HG03108 (cell line): ENCODE data around the gene MCM3.

Experiments used
- ATAC-seq: cut with Tn5 transposase; IDR thresholded peaks from one replicate; pipeline ENCODE4 v1.9.1; 2021; ENCODE audit warnings: moderate library complexity; ENCODE audit not compliant: unreplicated experiment

MCM3 gene

DNA sequence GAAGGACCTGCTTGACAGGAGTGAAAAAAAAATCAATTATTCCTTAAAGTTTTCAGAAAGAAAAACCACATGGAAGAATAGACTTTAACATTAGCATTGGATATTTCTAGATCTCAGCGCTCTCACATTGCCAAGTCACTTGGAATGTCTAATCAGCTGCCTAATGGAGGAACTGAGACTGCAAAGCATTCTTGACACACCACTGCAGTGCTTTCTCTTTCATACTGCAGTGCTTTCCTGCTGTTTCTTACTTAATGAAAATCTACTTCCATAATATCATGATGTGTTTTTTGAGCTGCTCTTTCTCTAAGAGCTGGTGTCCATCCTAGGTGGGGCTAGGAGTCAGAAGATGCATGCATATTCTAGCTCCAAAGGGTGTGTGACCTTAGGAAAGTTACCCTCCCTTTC, 20.4 kb upstream of the MCM3 start:
- ATAC-seq: peak; percentile 47

DNA sequence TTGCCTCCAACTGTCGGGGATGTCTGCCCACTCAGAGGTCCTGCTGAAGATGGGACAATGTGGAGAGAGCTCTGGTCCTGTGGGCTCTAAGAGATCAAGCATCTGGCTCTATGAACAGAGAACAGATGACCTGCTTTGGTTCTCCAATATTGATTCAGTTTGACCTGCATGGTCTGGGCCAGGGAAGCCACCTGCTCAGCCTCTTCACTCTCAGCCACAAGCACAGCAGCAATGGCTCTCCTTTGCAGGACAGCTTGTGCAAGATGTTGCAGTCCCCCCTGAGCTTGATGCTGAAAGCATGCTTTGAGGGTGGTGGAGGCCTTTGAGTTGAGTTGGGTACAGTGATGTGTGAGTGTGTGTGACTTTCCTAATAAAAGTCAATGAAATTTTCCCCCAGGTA, 18.6 kb upstream of the MCM3 start:
- ATAC-seq: no peak

DNA sequence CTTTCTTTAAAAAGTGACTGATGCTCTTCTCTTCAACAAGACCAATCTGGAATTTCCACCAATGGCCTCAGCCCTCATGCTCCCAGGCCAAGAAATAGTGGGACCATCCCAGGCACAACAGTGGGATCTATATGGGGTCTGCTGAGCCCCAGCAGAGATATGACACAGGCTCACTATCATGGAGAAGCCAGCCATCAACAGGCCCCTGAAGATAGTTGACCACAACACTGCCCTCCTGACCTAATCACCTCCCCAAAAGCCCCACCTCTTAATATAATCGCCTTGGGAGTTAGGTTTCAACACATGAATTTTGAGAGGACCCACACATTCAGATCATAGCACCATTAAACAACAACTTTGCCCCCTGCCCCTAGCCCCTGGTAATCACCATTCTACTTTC, 16.8 kb upstream of the MCM3 start:
- ATAC-seq: no peak

DNA sequence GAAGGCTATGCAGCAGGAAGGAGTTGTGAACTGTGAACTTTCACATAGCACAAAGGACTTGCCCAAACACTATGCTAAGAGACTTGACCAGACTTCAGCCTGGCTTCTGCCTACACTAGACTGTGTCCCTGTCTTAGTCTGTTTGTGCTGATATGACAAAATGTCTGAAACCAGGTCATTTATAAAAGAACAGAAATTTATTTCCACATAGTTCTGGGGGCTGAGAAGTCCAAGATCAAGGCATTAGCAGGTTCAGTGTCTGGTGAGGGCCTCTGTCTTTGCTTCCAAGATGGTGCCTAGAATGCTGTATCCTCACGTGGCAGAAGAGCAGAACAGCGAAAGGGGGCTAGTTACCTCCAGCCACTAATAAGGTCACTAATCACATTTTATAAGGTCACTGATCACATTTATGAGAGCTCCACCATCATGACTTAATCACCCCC, 16.0 kb upstream of the MCM3 start:
- no peak for ATAC-seq

DNA sequence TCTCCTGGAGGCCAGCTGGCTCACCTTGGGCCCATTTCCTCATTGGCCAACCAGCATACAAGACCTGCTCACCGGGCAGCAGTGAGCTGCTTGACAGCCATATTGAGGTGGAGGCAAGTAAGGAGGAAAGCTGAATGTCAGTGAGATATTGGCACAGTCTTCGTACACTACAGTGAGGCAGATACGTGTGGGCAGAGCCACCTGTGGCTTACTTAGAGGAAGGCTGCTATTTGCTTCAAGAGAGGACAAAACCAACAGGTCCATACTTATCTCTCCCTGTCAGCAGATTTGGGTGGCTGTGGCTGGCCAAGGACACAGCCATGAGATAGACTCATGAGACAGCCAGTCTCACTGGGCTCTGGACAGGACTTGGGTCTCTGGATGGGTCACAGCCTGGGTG, 15.1 kb upstream of the MCM3 start:
- ATAC-seq: no peak

DNA sequence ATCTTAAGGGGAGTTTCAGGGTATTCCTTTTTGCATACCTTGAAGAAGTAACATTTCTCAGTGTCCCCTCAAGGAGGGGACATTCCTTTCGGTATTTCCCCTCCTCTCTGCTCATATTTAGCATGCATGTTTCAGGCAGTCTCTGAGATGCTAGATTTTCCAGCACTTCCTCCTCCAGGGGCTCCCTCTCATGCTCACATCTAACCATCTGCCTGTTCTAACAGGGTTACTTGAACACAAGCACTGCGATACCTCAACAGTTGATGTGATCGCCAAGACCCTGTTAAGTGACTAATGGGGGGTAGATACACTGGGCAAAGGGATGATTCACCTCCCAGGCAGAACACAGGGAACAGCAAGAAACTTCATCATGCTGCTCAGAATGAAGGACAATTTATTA, 12.9 kb upstream of the MCM3 start:
- ATAC-seq: peak; percentile 28

DNA sequence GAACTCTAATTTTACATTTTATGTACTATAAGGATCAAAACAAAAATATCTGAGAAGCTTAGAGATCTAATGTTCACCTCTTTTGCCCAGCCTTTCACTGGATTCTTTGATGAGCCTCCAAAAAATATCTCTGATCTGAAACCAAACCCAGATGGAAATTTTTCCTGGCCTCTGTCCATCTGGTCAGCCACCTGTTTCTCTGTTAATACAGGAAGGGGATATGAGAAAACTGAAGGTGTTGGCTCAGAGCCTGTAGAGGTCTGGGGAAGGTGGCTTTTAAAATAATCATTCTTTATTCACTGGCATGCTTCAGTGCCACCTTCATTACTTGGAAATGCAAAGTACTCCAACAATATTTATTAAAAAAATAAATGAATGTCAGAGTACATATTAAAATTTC, 8.5 kb upstream of the MCM3 start:
- ATAC-seq: no peak

DNA sequence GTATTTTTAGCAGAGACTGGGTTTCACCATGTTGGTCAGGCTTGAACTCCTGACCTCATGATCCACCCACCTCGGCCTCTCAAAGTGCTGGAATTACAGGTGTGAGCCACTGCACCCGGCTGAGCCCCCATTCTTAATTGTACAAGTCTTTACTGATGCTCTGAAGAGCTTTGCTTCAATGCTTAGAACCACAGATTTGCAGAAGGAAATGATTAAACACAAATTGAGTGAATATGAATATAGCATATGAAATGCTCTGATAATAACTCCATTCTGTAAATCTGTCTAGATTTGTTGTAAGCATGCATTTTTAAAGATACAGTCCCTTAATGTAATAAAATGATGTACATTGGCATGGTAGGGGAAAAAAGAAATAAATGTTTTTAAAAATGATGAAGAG, 4.3 kb upstream of the MCM3 start:
- no peak for ATAC-seq

DNA sequence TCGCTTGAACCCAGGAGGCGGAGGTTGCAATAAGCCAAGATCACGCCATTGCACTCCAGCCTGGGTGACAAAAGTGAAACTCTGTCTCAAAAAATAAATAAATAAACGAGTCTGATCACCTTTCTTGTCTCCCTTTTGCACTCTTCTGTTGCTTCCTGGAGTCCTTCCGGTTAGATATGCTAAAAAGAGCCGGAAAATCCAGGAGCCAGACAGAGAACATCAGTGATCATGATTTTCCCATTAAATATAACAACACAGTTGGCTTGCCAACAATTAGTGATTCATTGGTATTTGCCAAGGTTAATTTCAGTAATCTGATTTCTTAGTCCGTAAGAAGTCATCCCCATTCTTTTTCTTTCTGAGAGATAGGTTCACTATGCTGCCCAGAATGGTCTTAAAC, 3.7 kb upstream of the MCM3 start:
- no peak for ATAC-seq

DNA sequence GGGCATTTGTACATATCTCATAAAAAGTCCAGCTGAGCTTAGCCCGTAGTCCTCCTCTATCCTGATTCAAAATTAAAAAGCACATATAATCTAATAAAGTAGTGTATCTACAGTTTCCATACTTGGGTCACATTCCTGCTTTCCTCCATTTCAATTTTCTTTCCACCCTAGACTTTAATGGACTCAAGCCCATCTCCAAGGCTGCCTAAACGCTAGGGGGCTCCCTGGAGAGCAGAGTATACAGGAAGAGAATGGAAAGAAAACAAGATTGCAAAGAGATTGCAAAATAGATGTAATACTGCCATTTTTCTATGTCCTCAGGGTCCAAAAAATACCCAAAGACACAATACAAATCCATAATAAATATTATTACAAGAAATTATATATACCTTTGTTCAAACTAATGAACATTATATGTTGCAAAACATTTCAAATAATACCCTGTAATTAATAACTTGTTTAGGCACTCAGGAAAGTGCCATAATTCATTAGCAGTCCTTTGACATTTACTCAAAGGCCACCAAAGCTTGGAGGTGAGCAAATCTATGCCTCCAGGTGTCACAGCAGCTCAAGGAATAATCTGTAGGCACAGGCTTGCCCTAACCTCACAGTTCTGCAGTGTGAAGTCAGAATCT, 2.4 kb upstream of the MCM3 start:
- no peak for ATAC-seq

DNA sequence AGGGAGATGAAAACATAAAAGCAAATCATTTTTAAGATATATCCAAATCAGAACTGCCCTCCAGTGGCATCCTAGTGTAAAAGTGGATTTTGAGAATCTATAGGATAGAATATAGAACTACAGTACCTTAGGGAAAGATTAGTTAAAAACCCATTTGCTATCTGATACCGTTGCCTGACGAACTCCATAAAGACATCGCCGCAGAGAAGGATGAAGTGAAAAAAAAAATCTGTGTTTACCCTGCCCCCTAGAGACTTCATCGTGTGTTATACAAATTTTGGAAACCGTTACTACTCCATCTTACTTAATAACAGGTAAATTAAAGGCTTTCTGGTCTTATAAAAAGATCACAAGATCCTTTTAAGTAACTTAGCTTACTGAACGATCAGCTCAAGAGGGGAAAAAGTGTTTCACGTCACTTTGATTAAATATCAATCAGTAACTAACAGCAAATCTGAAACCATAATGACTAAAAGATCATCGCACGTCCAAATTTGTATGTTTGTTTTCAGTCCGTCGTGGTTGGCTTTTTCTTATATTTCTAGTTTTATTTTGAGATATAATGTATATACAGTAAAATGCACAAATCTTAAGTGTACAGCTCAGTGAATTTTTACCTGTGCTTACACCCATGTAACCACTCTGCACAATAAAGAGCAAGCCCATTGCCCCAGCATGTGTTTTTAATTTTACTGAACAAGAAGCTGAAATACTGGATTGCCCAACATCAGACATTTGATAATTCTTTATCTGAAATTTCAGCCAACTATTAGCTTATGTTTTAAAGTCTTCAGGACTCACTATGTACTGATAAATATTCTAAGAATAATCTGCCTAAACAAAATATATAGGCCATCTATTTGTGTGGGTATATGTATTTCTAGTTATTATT, 881 bp upstream of the MCM3 start:
- ATAC-seq: no peak

DNA sequence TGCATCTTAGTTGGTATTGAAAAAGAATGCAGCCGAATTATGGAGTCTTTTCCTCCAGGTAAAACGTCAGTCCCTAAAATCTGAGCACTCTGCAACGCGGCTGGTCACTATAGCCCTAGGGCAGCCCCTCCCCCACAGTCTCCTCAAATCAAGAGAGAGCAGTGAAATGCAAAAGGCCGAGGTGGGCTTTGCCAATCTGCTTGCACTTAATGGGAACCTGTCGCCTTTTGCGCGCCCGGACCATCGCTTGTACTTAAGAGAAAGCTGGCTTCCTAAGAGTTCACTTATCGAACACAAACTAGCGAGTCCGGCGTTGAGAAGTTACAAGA, 447 bp downstream of the MCM3 start:
- ATAC-seq: no peak

DNA sequence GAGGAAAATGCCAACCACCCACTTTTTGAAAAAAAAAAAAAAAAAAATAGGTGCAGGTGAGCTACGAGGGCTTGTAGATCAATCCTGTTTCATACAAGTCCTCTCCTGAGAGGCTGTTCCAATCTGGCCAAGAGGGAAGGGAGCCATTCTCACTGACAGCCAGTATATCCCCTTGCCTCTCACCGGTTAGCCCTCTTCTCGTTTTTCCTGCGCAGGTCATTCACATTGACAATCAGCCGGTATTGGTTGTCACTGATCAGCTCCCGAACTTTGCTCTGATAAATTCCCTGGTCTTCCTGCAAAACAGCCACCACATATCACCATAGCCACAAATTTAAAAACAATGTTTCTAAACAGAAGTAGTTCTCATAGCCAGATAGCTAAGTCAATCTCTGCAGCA, 1.4 kb downstream of the MCM3 start:
- ATAC-seq: no peak

DNA sequence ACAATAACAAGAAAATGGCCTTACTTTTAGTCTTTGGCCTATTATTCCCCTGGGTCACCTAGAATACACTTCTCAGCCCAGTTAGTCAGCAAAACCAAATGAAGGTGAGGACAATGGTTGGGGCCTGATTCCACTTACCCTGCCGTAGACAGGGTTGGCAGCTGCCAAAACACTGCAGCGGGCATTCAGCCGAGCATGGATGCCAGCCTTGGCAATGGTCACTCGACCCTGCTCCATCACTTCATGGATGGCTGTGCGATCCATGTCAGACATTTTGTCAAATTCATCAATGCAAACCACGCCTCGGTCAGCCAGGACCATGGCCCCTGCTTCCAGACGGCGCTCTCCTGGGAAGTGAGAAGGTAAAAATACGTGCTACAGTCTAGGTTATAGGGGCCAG, 8.4 kb downstream of the MCM3 start:
- ATAC-seq: no peak

DNA sequence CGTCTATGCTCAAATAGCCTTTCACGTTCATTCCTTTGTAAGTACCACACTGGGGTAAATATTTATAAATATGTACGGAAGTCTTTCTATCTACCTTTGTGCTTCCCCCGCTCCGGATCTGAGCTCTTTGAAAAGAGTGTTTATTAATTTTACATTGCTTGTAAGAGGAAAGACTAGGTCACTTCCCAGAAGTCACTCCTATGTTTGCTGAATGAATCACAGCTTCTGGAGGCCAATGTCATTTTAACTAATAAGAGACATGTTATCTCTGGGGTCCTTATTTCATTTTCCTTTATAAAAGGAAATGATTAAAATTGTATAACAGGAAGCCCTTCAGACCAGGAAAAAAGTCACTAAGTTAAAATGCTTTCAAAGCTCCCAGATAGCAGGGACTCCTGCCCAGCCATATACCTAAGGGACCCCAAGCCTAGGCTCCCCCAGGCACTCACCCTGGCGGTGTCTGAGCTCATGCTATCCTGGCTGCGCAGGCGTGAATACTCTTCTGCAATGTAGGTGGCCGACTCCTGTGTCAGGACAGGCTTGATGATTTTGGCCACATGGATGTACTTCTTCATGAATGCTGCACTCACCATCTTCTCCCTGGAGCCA, 12.6 kb downstream of the MCM3 start:
- no peak for ATAC-seq

DNA sequence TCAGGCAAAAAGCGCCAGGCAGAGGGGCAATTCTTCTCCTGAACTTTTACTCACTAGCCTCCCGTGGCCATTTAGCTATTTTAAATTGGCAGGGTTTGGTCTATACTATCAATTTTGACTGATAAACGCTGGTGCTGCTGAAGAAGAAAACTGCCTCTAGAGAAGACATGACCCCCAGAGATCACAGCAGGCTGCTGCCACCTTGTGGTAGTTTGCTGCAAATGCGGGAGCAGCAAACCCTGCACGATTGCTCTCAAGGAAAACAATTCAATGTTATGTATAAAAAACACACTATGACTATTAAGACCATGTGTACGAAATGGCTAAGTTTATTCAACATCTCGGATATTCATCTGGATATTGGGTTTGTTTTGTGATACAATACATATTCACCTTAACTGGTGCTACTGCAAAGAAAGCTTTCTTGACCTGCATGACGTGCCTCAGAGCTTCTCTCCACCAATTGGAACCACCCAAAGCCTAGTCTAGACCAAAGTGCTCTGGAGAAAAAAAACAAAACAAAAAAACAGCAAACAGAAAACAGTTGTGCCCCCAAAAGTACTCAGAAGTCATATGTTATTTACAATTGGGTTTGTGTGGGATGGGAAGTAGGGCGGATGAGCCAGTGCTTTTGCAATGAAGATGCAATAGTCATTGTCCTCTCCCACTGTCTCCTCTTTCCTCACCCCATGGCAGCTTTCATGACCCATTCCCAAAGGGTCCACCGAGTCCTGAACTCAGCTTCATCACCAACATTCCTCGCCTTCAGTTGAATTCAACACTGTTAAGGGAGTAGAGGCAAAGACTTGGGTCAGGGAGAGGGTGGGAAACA, 20.6 kb downstream of the MCM3 start:
- ATAC-seq: peak; percentile 53

DNA sequence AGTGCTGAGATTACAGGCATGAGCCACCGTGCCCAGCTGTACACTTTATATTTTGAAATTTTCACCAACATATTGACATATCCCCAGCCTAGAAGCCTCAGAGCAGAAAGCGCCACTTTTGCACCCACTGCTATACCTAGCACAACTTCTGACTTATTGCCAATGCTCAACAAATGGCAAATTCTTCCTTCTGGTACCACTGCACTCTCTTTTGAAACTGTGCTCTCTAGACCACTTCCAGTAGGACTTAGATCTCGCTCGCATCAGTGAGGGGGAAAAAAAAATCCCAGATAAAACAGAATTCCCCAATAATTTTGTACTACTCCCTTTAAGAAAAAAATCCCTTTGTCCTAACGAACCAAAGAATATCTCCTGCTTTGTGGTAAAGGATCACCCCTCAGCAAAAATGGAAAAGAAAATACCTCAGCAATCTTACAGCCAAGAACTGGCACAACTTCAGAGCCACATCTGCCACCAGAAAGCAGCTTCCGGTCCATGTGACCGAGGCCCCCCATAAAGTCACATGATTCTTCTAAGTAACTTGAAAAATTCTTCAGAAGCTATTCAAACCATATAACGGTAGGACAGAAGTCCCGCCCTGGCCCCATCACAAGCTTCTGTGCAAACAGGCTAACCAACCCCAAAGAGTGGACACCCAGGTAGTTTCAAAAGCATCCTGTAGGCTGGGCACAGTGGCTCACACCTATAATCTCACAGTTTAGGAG, 21.8 kb downstream of the MCM3 start:
- no peak for ATAC-seq

DNA sequence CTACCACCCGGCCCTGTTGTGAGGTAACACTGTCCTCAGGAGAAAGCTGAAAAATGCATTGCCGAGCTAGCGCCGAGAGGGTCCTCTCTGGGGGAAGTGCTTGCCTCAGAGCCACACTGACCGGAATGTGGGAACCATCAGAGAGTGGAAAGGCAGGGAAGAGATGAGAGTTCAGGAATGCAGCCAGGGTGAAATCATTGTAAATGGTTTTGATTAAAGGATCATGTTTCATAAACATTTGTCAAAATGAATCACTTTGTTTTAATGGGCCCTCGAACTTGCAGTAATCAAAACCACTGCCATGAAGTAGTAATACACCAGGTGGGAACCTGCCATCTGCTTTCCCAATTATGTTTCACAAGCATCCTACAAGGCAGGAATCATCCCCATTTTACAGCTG, 23.3 kb downstream of the MCM3 start:
- no peak for ATAC-seq

DNA sequence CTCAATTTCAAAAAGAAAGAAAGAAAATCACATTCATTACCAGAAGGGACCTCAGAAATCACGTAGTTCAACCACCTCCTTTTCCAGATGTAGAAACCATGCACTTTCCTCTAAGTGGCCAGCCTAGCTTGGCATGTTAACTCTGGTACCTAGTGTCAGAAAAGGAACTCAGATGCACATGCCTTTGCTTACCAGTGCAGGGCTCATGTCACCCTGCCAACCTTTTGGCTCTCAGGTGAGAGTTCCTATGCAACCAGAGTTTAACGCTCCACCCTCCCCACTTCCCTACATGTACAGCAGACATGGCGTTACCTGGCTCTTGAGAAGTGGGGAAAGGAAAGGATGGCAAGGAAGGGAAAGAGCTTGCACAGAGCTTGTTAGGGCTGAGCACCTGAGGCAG, 23.9 kb downstream of the MCM3 start:
- ATAC-seq: no peak

DNA sequence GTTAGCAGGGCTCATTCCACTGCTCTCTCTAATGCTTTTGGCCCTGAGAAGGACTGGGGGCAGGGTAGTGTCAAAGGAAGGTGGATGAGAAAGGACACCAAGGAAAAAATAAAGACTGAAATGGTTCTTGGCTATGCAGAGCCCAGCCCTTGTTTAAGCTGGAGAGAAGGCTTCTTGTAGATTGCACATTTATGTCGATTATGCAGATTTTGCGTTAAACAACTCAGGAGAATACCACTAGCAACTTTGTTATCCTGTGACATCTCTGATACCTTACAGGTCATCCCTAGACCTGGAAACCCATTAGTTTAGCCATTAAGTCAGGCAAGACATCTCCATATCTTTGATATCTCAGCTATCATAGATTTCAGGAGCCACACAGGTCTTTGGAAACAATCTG, 29.1 kb downstream of the MCM3 start:
- no peak for ATAC-seq
